Germinal center (tissue), 1 donor: ENCODE data around the gene CACNA1B.

ENCODE experiments used
- DNase-seq: peaks from one replicate; pipeline ENCODE4 v3.0.0; 2012; ENCODE audit warnings: mixed read lengths, low spot score

Gene CACNA1B

GRCh38 chr9:138053321-138053868, 175.8 kb downstream of the CACNA1B start:
- peak; percentile 20 for DNase-seq

- DNase-seq, result no peak
These were observed 176.6 kb downstream of the CACNA1B start for GRCh38 chr9:138053996-138054752.

- DNase-seq, result no peak
These were observed 180.1 kb downstream of the CACNA1B start for GRCh38 chr9:138057726-138058125.

DNA sequence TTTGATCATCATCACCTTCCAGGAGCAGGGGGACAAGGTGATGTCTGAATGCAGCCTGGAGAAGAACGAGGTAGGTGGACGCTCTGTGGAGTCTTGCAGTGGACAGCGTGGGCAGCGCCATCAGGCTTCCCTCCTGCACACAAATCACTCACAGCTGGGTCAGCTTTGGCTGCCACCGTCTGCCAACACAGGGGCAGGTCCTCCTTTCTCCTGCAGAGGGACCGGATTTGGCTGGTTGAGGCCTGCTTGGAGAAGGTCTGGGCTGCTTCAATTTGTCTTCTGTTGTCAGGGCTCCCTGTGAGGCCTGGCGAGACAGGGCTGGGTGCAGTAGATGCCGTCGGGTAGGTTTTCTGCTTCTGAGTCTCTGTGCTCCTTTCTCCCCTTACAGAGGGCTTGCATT, 180.6 kb downstream of the CACNA1B start:
- DNase-seq, result no peak

DNA sequence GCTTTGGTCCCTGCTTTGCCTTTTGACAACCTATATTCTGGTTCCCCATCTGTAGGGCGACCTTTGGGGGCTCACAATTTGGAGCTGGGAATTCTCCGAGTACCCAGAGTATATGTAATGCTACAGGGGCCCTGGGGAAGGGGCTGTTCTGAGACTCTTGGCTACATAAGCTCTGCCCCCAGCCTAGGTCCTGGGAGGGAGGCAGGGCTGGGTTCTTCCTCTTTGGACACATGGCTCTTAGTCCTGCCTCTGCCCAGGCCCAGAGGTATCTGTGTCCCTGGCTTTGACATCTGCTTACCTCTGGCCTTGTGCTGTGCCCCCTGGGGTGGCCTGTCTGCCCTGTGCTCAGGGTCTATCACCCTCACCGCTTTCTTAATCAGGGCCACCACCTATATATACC, 181.6 kb downstream of the CACNA1B start:
- no peak for DNase-seq

- no peak for DNase-seq
These were observed 182.8 kb downstream of the CACNA1B start for GRCh38 chr9:138060365-138060764.

DNA sequence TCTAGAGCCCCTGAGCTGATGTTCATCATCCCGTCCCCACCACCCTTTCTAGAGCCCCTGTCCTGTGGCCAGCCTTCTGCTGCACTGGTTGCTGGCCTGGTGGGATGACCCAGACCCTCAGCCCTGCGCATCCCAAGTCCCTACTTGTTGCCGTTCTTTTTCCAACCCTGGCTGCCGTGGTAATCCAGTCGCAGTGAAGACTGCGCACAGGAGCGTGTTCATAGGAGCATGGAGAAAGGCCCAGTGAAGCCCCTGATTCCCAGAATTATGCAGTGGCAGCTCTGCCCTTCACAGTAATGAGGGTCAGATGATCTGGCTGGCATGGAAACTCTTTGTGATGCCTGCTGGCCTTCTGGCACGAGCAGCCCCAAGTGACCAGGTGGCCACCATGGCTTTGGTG, 183.3 kb downstream of the CACNA1B start:
- DNase-seq, result no peak

DNA sequence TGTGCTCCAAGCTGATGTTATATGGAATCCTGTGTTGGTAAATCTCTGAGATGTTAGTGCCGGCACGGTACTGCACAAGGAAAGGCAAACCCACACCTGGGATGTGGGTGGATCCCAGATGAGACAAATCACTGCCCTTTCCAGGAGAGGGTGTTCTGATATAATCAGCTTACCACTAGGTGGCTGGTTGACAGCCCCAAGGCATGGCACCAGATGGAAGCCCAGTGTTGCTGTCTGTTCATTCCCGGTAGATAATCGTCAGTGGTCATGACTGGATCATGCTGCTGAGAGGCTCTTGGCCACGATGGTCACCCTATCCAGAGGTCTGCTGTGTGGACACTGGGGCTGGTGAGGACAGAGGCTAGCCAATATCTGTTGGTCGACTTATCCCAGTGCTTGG, 184.0 kb downstream of the CACNA1B start:
- no peak for DNase-seq

GRCh38 chr9:138062196-138062595, 184.6 kb downstream of the CACNA1B start:
- no peak for DNase-seq

DNA sequence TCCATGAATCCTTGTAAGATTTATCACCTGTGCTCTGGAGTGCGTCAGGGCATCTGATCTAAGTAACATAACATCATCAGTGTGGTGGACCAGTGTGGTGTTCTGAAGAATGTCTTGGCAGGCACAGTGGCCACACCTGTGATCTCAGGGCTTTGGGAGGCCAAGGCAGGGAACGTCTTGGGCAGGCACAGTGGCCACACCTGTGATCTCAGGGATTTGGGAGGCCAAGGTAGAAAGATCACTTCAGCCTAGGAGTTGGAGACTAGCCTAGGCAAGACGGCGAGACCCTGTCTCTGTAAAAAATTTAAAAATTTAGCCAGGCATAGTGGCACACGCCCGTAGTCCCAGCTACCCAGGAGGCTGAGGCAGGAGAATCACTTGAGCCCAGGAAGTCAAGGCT, 185.5 kb downstream of the CACNA1B start:
- DNase-seq, result no peak

- DNase-seq, result no peak
These were observed 186.2 kb downstream of the CACNA1B start for GRCh38 chr9:138063785-138064184.

DNA sequence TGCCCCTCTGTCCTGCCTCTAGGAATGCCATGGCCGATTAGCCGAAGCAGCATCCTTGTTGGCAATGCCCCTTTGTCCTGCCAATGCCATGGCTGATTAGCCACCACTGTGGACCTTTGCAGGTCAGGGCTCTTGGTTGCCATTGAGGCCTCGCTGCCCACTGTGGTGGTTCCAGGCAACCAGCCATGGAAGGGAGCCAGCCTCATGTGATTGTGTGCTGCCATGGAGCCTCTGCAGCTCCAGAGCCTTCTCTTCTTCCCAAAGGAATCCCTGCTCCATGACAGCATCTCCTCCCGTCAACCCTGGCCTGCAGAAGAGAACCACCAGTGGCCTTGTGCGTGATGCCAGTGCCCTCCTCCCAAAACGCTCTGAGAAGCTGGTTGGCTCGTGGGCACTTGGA, 187.0 kb downstream of the CACNA1B start:
- DNase-seq, result no peak

DNA sequence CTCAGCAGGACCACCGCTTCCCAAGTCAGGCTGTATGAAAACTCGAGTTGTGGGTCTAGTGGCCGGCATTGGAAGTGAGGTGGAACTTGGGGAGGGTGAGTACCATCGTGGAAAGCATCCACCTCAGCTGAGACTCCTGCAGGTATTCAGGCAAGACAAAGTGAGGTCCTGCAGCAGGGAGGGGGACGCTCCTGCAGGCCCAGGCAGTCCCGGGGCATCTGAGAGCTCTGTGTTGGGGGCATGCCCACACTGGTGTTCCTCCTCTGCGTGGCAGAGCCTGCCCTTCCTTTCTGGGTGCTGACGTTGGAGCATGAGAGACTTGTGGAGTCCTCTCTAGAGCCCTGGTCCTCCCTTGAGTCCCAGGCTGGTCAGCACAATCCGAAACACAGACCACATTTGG, 187.7 kb downstream of the CACNA1B start:
- DNase-seq, result no peak

DNA sequence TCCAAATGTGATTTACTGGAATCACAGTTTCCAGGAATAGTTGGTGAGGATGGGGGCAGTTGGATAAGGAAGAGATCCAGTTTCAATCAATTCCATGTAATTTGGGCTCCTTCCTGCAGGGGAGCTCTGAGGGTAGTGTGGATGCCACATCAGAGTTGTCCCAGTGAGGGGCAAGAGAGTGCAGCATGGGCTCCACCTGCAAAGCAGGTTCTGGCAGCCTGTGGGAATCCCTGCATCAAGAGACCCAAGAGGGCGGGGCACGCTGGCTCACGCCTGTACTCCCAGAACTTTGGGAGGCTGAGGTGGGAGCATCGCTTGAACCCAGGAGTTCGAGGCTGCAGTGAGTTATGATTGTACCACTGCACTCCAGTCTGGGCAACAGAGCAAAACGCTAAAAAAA, 188.5 kb downstream of the CACNA1B start:
- DNase-seq, result no peak

DNA sequence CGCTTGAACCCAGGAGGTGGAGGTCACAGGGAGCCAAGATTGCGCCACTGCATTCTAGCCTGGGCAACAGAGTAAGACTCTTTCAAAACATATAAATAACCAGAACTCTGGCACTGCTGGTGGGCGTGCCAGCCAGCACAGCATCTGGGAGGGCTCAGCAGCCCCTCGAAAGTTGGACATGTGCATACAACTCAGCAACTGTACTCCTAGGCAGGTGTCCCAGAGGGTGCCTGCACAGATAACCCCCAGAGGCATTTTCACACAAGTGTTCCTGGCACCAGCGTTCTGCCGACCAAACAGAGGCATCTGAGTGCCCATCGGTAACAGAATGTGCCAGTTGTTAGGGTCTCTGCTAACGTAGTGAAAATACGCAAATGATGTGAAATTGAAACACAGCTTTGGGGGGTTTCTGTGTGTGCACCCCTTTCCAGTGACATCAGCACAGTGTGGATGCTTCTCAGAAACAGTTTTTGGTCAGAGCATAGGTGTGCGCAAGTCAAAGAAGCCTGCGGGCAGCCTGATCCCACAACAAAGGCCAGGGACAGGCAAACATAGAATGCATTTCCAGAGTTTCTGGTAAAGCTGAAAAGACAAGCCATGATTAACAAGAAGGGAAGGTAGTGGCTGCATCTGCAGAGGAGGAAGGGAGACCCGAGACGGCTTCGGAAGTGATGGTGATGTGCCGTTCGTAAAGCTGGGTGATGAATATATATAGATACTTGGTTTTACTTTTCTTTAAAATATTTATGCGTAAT, 190.2 kb downstream of the CACNA1B start:
- no peak for DNase-seq

- DNase-seq, result no peak
These were observed 191.0 kb downstream of the CACNA1B start for GRCh38 chr9:138068601-138069035.

GRCh38 chr9:138069731-138070456, 192.3 kb downstream of the CACNA1B start:
- no peak for DNase-seq

GRCh38 chr9:138070815-138071214, 193.2 kb downstream of the CACNA1B start:
- DNase-seq, result no peak

- DNase-seq, result no peak
These were observed 193.7 kb downstream of the CACNA1B start for GRCh38 chr9:138071292-138071691.

GRCh38 chr9:138071731-138072130, 194.1 kb downstream of the CACNA1B start:
- no peak for DNase-seq

- DNase-seq, result no peak
These were observed 194.7 kb downstream of the CACNA1B start for GRCh38 chr9:138072161-138072842.

DNA sequence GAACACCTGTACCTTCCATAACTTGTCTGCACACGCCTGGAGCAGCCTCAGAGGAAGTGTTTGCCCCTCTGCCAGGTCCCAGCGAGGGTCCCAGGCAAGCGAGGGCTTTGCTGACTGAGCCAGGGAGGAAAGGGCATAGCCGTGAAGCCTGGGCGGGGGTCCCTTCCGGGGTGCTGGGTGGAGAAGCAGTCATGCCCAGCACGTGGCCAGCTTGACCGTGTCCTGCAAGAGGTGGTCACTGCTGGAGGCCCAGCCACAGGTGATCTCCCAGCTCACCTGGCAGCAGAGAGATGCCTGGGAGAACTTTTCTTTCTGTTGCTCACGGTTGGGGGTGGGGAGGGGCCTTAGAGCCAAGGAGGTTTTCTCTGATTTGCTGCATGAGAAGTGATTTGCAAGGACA, 195.3 kb downstream of the CACNA1B start:
- no peak for DNase-seq
